GM12873 (cell line): ENCODE data around the gene FRMD3.

Experiments used
- CTCF ChIP-seq: IDR thresholded peaks from 2 replicates; pipeline ENCODE4 v1.5.1; 2012; ENCODE audit warnings: low read depth, mild to moderate bottlenecking, moderate library complexity, low read length, control low read depth; ENCODE audit not compliant: insufficient read depth; ENCODE audit errors: missing control alignments

The FRMD3 gene

GRCh38 chr9:83307066-83307724, 231.0 kb downstream of the FRMD3 start:
- TF ChIP-seq CTCF: no peak

- TF ChIP-seq CTCF: no peak
Measured at GRCh38 chr9:83304686-83305085, 233.5 kb downstream of the FRMD3 start.

- TF ChIP-seq CTCF: no peak
Measured at GRCh38 chr9:83299571-83299970, 238.6 kb downstream of the FRMD3 start.

GRCh38 chr9:83299094-83299493, 239.1 kb downstream of the FRMD3 start:
- TF ChIP-seq CTCF: no peak

GRCh38 chr9:83296123-83296522, 242.1 kb downstream of the FRMD3 start:
- TF ChIP-seq CTCF: no peak

- TF ChIP-seq CTCF: no peak
Measured at GRCh38 chr9:83294816-83295215, 243.4 kb downstream of the FRMD3 start.

- TF ChIP-seq CTCF: no peak
Measured at GRCh38 chr9:83291196-83291595, 247.0 kb downstream of the FRMD3 start.
